HepG2 (cell line): Measurements from ENCODE around the gene ALDOA. TPM values are rescaled to one million over a fixed set of nuclear protein-coding genes. Genes with fewer than 3 reads are reported as not detected.

Source experiments
- ARNT2 ChIP-seq: sonication (generic); formaldehyde crosslinking; IDR thresholded peaks from 2 replicates; pipeline ENCODE4 v1.8.0; 2022; ENCODE audit warnings: mild to moderate bottlenecking, low read depth, missing genetic modification reagents, moderate library complexity
- ARNTL ChIP-seq: sonication (generic); formaldehyde crosslinking; IDR thresholded peaks from 2 replicates; pipeline ENCODE4 v1.4.0; 2020; ENCODE audit warnings: mild to moderate bottlenecking, missing genetic modification reagents
- KDM2A ChIP-seq: sonication (generic); formaldehyde crosslinking; IDR thresholded peaks from 2 replicates; pipeline ENCODE4 v1.4.0; 2020; ENCODE audit warnings: low read depth, missing genetic modification reagents, borderline replicate concordance
- SMAD3 ChIP-seq: sonication (generic); formaldehyde crosslinking; IDR thresholded peaks from 2 replicates; pipeline ENCODE4 v1.4.0; 2020; ENCODE audit warnings: missing genetic modification reagents
- SPEN ChIP-seq: sonication (generic); formaldehyde crosslinking; IDR thresholded peaks from 2 replicates; pipeline ENCODE4 v1.5.1; 2020; ENCODE audit warnings: low read depth, mild to moderate bottlenecking, missing genetic modification reagents
- ZNF569 ChIP-seq: sonication (generic); formaldehyde crosslinking; IDR thresholded peaks from 2 replicates; pipeline ENCODE4 v1.5.0; 2020; ENCODE audit warnings: mild to moderate bottlenecking, missing genetic modification reagents, moderate library complexity, borderline replicate concordance
- ZSCAN31 ChIP-seq: sonication (generic); formaldehyde crosslinking; IDR thresholded peaks from 2 replicates; pipeline ENCODE4 v1.5.0; 2020; ENCODE audit warnings: low read depth, mild to moderate bottlenecking, missing genetic modification reagents
- polyA plus RNA-seq, 8 experiments: library from polyadenylated mRNA; depleted of rRNA in 3 of 8; stranded (reverse) in 7 of 8; unstranded in 1 of 8; fragments of >200 nt; fragmentation: Illumina TruSeq in 4 of 8; extraction: Trizol in 4 of 8; gene quantifications; 2 replicates each; pipeline versions ENCODE4 v1.2.1 to v1.2.3, GENCODE V29; 2011 to 2016; ENCODE audit warnings: low read depth in 4 of 8, missing spikeins in 1 of 8, mixed read lengths in 1 of 8; ENCODE audit not compliant: insufficient read depth in 1 of 8
- total RNA-seq, 5 experiments: library from RNA; depleted of rRNA; stranded (reverse); fragments of >200 nt; fragmentation: Illumina TruSeq; extraction: Trizol; gene quantifications; 2 replicates each; pipeline ENCODE4 v1.2.3, GENCODE V29; 2016; ENCODE audit warnings: low read depth in 1 of 5
- TF ChIP-seq, protein P1 (sequence below): sonication (generic); formaldehyde crosslinking; IDR thresholded peaks from 2 replicates; pipeline ENCODE4 v1.5.0; 2020; ENCODE audit warnings: missing genetic modification reagents
- TF ChIP-seq, protein P2 (sequence below): sonication (generic); formaldehyde crosslinking; IDR thresholded peaks from 2 replicates; pipeline ENCODE4 v1.8.0; 2022; ENCODE audit warnings: missing genetic modification reagents, mild to moderate bottlenecking, moderate library complexity, borderline replicate concordance
- TF ChIP-seq, protein P3 (sequence below), 2 experiments: fragments of 450-650 bp in 1 of 2; sonication (generic) in 1 of 2; formaldehyde crosslinking in 1 of 2; IDR thresholded peaks; 2 replicates each; pipeline versions ENCODE4 v1.6.1 to v1.8.0; 2016 to 2022; ENCODE audit warnings: antibody characterized with exemption in 1 of 2, mild to moderate bottlenecking in 1 of 2, missing genetic modification reagents in 1 of 2

The ALDOA gene
- total and polyA plus RNA-seq, 2 of the 13 experiments (the other 11 are each of a cell fraction or from before 2014, with no cell fraction given) = 925 to 1,884 TPM

DNA sequence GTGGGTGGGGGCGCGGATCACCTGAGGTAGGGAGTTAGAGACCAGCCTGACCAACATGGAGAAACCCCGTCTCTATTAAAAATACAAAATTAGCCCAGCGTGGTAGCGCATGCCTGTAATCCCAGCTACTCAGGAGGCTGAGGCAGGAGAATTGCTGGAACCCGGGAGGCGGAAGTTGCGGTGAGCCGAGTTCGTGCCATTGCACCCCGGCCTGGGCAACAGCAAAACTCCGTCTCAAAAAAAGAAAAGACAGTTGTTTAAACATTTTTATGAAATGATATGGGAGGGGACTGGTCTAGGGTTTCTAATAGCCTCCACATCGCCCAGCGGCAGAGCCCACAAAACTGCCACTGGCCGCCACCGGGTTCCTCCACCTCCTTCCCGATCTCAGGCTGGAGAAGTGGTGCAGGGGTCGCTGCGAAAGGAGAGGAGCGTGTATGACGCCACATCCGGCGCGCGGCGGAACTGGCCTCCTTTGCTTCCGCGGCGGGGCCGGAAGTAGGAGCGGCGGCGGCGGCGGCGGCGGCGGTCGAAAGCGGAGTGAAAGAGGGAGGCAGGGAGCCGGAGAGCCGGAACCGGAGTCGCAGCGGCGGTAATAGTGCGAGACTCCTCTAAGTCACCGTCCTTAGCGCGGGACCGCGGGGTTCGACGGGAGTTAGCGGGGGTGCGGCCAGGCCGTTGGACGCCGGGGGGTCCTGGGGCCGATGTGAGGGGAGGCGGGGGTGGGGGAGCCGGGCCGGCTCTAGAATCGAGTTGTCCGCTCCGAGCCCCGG lies 10.1 kb downstream of the ALDOA start, which contains the start of gene PPP4C (continued):
- TF ChIP-seq, protein P1, sequence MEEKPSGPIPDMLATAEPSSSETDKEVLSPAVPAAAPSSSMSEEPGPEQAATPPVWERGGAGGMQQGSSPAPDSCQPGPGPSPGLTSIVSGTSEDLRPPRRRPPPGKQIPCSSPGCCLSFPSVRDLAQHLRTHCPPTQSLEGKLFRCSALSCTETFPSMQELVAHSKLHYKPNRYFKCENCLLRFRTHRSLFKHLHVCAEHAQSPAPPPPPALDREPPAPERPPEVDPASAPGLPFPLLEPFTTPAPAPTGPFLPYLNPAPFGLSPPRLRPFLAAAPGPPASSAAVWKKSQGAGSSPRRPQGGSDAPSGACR = 0 out of 2 replicates have a peak, but pooled peaks have one; percentile 26
- TF ChIP-seq SMAD3 (CRISPR knock-in tag) = peak; percentile 73; the same call in 1 of the 2 replicates
- peak; percentile 99 for TF ChIP-seq KDM2A (CRISPR knock-in tag)
- TF ChIP-seq ARNTL (CRISPR knock-in tag) = no peak; the same call in 1 of the 2 replicates
- peak; percentile 85 for TF ChIP-seq ZSCAN31 (CRISPR knock-in tag)
- TF ChIP-seq ARNT2 (CRISPR knock-in tag) = 0 out of 2 replicates have a peak, but pooled peaks have one; percentile 17
- TF ChIP-seq ZNF569 = peak; percentile 88; the same call in 1 of the 2 replicates
- TF ChIP-seq, protein P2, sequence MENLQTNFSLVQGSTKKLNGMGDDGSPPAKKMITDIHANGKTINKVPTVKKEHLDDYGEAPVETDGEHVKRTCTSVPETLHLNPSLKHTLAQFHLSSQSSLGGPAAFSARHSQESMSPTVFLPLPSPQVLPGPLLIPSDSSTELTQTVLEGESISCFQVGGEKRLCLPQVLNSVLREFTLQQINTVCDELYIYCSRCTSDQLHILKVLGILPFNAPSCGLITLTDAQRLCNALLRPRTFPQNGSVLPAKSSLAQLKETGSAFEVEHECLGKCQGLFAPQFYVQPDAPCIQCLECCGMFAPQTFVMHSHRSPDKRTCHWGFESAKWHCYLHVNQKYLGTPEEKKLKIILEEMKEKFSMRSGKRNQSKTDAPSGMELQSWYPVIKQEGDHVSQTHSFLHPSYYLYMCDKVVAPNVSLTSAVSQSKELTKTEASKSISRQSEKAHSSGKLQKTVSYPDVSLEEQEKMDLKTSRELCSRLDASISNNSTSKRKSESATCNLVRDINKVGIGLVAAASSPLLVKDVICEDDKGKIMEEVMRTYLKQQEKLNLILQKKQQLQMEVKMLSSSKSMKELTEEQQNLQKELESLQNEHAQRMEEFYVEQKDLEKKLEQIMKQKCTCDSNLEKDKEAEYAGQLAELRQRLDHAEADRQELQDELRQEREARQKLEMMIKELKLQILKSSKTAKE = no peak
- TF ChIP-seq SPEN = peak; percentile 83
- TF ChIP-seq, protein P3, sequence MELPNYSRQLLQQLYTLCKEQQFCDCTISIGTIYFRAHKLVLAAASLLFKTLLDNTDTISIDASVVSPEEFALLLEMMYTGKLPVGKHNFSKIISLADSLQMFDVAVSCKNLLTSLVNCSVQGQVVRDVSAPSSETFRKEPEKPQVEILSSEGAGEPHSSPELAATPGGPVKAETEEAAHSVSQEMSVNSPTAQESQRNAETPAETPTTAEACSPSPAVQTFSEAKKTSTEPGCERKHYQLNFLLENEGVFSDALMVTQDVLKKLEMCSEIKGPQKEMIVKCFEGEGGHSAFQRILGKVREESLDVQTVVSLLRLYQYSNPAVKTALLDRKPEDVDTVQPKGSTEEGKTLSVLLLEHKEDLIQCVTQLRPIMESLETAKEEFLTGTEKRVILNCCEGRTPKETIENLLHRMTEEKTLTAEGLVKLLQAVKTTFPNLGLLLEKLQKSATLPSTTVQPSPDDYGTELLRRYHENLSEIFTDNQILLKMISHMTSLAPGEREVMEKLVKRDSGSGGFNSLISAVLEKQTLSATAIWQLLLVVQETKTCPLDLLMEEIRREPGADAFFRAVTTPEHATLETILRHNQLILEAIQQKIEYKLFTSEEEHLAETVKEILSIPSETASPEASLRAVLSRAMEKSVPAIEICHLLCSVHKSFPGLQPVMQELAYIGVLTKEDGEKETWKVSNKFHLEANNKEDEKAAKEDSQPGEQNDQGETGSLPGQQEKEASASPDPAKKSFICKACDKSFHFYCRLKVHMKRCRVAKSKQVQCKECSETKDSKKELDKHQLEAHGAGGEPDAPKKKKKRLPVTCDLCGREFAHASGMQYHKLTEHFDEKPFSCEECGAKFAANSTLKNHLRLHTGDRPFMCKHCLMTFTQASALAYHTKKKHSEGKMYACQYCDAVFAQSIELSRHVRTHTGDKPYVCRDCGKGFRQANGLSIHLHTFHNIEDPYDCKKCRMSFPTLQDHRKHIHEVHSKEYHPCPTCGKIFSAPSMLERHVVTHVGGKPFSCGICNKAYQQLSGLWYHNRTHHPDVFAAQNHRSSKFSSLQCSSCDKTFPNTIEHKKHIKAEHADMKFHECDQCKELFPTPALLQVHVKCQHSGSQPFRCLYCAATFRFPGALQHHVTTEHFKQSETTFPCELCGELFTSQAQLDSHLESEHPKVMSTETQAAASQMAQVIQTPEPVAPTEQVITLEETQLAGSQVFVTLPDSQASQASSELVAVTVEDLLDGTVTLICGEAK (IDR thresholded peaks at IDR 0.05) = peak; percentile 85
- TF ChIP-seq, protein P3 (CRISPR knock-in tag; IDR thresholded peaks at IDR 0.05) = peak; percentile 60; the same call in 1 of the 2 replicates
